ENCODE results near the gene PRKCH. TPM values are rescaled to one million over a fixed set of nuclear protein-coding genes. Genes with fewer than 3 reads are reported as not detected.

PRKCH gene
- total and polyA plus RNA-seq, 3 donors from 2014 or later: 15.0 to 26.8 (median 25.4) TPM

DNA sequence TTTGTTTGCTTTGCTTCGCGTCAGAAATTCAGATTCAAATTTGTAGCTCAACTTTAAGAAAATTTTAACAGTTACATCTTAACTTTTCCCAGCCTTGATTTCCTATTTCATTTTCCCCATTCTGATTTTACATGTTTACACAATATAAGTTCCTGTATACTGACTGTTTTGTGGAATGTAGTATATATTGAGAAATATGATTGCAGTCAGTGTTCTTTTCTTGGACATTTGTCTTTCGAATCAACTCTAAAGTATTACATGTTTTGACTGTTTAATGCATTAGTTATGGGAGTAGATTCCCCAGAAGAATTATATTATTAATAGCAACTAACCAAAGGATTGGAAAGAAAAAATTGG, 48.1 kb downstream of the PRKCH start:
- Histone ChIP-seq H3K4me3 (no peak overlapping the region), H3K9me3 (no peaks in the 10 kb centered on the region), H3K36me3 (ENCODE audit: low read depth, missing control alignments) (no peaks in the 10 kb centered on the region), H3K27ac (no peak overlapping the region), H3K27me3 (no peaks in the 10 kb centered on the region), H3K4me1 (no peaks in the 10 kb centered on the region)
- intact Hi-C loops (cut with DNase I; ENCODE audit: low total_unique reads): no loop called here
- TF ChIP-seq, protein P1, sequence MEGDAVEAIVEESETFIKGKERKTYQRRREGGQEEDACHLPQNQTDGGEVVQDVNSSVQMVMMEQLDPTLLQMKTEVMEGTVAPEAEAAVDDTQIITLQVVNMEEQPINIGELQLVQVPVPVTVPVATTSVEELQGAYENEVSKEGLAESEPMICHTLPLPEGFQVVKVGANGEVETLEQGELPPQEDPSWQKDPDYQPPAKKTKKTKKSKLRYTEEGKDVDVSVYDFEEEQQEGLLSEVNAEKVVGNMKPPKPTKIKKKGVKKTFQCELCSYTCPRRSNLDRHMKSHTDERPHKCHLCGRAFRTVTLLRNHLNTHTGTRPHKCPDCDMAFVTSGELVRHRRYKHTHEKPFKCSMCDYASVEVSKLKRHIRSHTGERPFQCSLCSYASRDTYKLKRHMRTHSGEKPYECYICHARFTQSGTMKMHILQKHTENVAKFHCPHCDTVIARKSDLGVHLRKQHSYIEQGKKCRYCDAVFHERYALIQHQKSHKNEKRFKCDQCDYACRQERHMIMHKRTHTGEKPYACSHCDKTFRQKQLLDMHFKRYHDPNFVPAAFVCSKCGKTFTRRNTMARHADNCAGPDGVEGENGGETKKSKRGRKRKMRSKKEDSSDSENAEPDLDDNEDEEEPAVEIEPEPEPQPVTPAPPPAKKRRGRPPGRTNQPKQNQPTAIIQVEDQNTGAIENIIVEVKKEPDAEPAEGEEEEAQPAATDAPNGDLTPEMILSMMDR (IDR thresholded peaks at IDR 0.05): no peak
- TF ChIP-seq POLR2A (IDR thresholded peaks at IDR 0.05): no peak
- DNase-seq: no peak
- WGBS, 2 donors: 90 to 96% methylated on average over 3 of the region's 3 CpGs

DNA sequence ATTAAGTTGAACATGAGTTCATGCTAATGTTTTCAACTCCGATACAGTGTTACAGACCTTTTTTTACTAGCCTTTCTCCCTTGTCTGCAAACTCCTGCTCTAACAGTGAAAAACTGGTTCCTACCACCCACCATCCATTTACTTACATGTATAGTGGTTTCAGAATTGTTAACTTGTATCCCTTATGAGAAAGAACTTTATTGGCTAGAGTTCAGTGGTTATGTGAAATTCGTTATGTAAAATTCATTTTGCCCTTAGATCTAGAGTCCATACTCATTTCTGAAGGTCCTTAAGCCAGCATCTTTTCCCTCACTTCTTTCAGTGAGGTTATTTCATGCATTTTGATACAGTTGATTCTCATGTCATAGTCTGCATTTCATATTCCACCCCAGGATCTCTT, 51.0 kb downstream of the PRKCH start:
- 77 to 90% methylated on average over 2 of the region's 2 CpGs for WGBS, 2 donors
- no peaks in the 10 kb centered on the region for H3K9me3 ChIP-seq

DNA sequence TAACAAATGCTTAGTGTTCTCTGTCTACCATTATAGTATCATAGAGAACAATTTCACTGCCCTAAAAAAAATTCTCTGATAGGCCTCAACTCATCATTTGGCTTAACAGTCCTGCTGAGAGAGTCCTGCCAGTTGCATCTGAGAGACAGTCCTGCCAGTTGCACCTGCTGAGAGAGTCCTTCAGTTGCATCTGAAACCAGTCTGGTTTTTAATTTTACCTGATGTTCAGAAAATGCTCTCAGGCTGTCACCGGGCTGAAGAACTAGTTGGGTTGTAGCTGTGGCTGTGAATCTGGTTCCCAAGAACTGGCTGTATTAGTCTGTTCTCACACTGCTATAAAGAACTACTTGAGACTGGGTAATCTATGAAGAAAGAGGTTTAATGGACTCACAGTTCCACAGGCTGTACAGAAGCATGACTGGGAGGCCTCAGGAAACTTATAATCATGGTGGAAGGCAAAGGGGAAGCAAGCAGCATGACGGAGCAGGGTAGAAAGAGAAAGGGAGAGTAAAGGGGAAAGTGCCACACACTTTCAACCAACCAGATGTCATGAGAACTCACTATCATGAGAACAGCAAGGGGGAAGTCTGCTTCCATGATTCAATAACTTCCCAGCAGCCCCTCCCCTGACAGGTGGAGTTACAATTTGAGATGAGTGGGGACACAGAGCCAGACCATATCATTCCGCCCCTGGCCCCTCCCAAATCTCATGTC, 51.6 kb downstream of the PRKCH start:
- DNase-seq: no peak
- intact Hi-C loops (cut with DNase I; ENCODE audit: low total_unique reads): no loop called here

More for the DNA sequence above, 51.0 kb downstream of the PRKCH start:
- intact Hi-C loops (cut with DNase I; ENCODE audit: low total_unique reads): no loop called here
- Histone ChIP-seq H3K36me3 (ENCODE audit: low read depth, missing control alignments) (no peaks in the 10 kb centered on the region), H3K27ac (no peak overlapping the region), H3K4me1 (no peaks in the 10 kb centered on the region), H3K4me3 (no peak overlapping the region), H3K27me3 (no peaks in the 10 kb centered on the region)
- DNase-seq: no peak
- no peak for TF ChIP-seq POLR2A (IDR thresholded peaks at IDR 0.05)
- TF ChIP-seq, protein P1 (IDR thresholded peaks at IDR 0.05): no peak

DNA sequence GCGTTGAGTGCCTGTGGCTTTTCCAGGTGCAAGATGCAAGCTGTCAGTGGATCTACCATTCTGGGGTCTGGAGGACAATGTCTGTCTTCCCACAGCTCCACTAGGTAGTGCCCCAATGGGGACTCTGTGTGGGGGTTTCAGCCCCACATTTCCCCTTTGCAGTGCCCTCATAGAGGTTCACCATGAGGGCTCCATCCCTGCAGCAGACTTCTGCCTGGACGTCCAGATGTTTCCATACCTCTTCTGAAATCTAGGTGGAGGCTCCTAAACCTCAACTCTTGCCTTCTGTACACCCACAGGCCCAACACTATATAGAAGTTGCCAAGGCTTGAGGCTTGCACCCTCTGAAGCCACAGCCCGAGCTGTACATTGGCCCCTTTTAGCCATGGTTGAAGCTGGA, 52.9 kb downstream of the PRKCH start:
- H3K4me1 ChIP-seq: no peaks in the 10 kb centered on the region
- no peak for DNase-seq
- H3K9me3 ChIP-seq: no peaks in the 10 kb centered on the region
- no peak overlapping the region for H3K27ac ChIP-seq
- WGBS, 2 donors: 83 to 93% methylated on average over 3 of the region's 3 CpGs
- TF ChIP-seq, protein P1 (IDR thresholded peaks at IDR 0.05): no peak
- no peak for TF ChIP-seq POLR2A (IDR thresholded peaks at IDR 0.05)
- intact Hi-C loops (cut with DNase I; ENCODE audit: low total_unique reads): no loop called here
- no peak overlapping the region for H3K4me3 ChIP-seq
- H3K36me3 ChIP-seq (ENCODE audit: low read depth, missing control alignments): no peaks in the 10 kb centered on the region
- no peaks in the 10 kb centered on the region for H3K27me3 ChIP-seq

More for the DNA sequence above, 51.6 kb downstream of the PRKCH start:
- Histone ChIP-seq H3K4me3 (no peak overlapping the region), H3K36me3 (ENCODE audit: low read depth, missing control alignments) (no peaks in the 10 kb centered on the region), H3K9me3 (no peaks in the 10 kb centered on the region), H3K27me3 (no peaks in the 10 kb centered on the region), H3K27ac (no peak overlapping the region), H3K4me1 (no peaks in the 10 kb centered on the region)
- 90 to 96% methylated on average over 3 of the region's 3 CpGs for WGBS, 2 donors
- no peak for TF ChIP-seq POLR2A (IDR thresholded peaks at IDR 0.05)
- TF ChIP-seq, protein P1 (IDR thresholded peaks at IDR 0.05): no peak

DNA sequence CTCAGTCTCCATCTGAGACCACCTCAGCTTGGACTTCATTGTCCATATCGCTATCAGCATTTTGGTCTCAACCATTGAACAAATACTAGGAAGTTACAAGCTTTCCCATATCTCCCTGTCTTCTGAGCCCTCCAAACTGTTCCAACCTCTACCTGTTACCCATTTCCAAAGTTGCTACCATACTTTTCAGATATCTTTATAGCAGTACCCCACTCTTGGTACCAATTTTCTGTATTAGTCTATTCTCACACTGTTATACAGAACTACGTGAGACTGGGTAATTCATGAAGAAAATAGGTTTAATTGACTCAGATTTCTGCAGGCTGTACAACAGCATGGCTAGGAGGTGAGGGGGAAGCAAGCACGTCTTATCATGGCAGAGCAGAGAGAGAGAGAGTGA, 53.8 kb downstream of the PRKCH start:
- Histone ChIP-seq H3K9me3 (no peaks in the 10 kb centered on the region), H3K4me3 (no peak overlapping the region), H3K36me3 (ENCODE audit: low read depth, missing control alignments) (no peaks in the 10 kb centered on the region), H3K27me3 (no peaks in the 10 kb centered on the region), H3K27ac (no peak overlapping the region), H3K4me1 (no peaks in the 10 kb centered on the region)
- TF ChIP-seq POLR2A (IDR thresholded peaks at IDR 0.05): no peak
- TF ChIP-seq, protein P1 (IDR thresholded peaks at IDR 0.05): no peak
- DNase-seq: no peak
- intact Hi-C loops (cut with DNase I; ENCODE audit: low total_unique reads): no loop called here
- 84 to 93% methylated on average over 3 of the region's 3 CpGs for WGBS, 2 donors
